Lower leg skin (tissue), 4 donors: Measurements from ENCODE around the gene ANKRD50. TPM values are rescaled to one million over a fixed set of nuclear protein-coding genes. Genes with fewer than 3 reads are reported as not detected.

Experiments used
- DNase-seq, 2 donors: peaks; one replicate each; pipeline ENCODE4 v3.0.0-alpha.2; 2019; ENCODE audit warnings: low spot score in 2 of 2
- H3K4me3 ChIP-seq: fragments of 200-600 bp; sonication (generic); 2 replicates; pipeline ENCODE4 v1.5.1; 2017; ENCODE audit warnings: mild to moderate bottlenecking, low read depth; ENCODE audit not compliant: poor library complexity, severe bottlenecking
- CTCF ChIP-seq, 3 donors: fragments of 450-650 bp; IDR thresholded peaks; one replicate each; pipeline ENCODE4 v1.5.1; 2016; ENCODE audit warnings: antibody characterized with exemption in 3 of 3, mild to moderate bottlenecking in 3 of 3, moderate library complexity in 2 of 3
- POLR2A ChIP-seq, 2 donors: fragments of 450-650 bp; IDR thresholded peaks; one replicate each; pipeline ENCODE4 v1.6.1; 2016 to 2017; ENCODE audit warnings: antibody characterized with exemption in 2 of 2, mild to moderate bottlenecking in 1 of 2, moderate library complexity in 1 of 2
- WGBS, 2 donors: methylation state at CpG; one replicate each; pipeline ENCODE4 v1.1.5; 2018; 5-methylcytosine and 5-hydroxymethylcytosine counted together
- intact Hi-C: fragments of 100-400 bp; cut with DNase I; formaldehyde crosslinking; loops from one replicate; pipeline ENCODE4 v1.15.0; 2023; ENCODE audit warnings: low total_unique reads
- total RNA-seq, 4 donors: library from RNA; depleted of rRNA; stranded (reverse); fragments of >200 nt; gene quantifications; one replicate each; pipeline ENCODE4 v1.1.0, GENCODE V29; 2016

The ANKRD50 gene
- total RNA-seq, 4 donors from 2014 or later: 21.8 to 26.4 (median 22.7) TPM

- intact Hi-C loops: no loop called here
- WGBS, 2 donors: 94 to 97% methylated on average over 27 to 30 of the region's 30 CpGs
- DNase-seq: no peak
- no peak overlapping the region for H3K4me3 ChIP-seq
- TF ChIP-seq POLR2A (IDR thresholded peaks at IDR 0.05) (no peak), CTCF (IDR thresholded peaks at IDR 0.05) (no peak)
Measured at GRCh38 chr4:124650614-124651013, 61.9 kb downstream of the ANKRD50 start.

GRCh38 chr4:124647599-124647998 is 64.9 kb downstream of the ANKRD50 start:
- intact Hi-C loops: no loop called here
- H3K4me3 ChIP-seq: no peak overlapping the region
- WGBS, 2 donors: 65 to 70% methylated on average over 2 of the region's 2 CpGs
- no peak for TF ChIP-seq CTCF (IDR thresholded peaks at IDR 0.05)
- TF ChIP-seq POLR2A (IDR thresholded peaks at IDR 0.05): no peak
- DNase-seq: no peak

- H3K4me3 ChIP-seq: no peak overlapping the region
- TF ChIP-seq POLR2A (IDR thresholded peaks at IDR 0.05) (no peak), CTCF (IDR thresholded peaks at IDR 0.05) (no peak)
- no peak for DNase-seq
- intact Hi-C loops: no loop called here
- 88 to 95% methylated on average over 3 of the region's 3 CpGs for WGBS, 2 donors
Measured at GRCh38 chr4:124644621-124645020, 67.9 kb downstream of the ANKRD50 start.

GRCh38 chr4:124642846-124643245 is 69.7 kb downstream of the ANKRD50 start:
- peak in 1 of 2 donors; percentile 19 for DNase-seq
- H3K4me3 ChIP-seq: no peak overlapping the region
- WGBS, 2 donors: 61 to 67% methylated on average over 3 of the region's 3 CpGs
- no peak for TF ChIP-seq POLR2A (IDR thresholded peaks at IDR 0.05)
- no peak for TF ChIP-seq CTCF (IDR thresholded peaks at IDR 0.05)
- intact Hi-C loops: no loop called here

- no peak for TF ChIP-seq CTCF (IDR thresholded peaks at IDR 0.05)
- no peak for TF ChIP-seq POLR2A (IDR thresholded peaks at IDR 0.05)
- peak in 1 of 2 donors; percentile 27 for DNase-seq
- H3K4me3 ChIP-seq: no peak overlapping the region
- intact Hi-C loops: no loop called here
- 46 to 58% methylated on average over 4 of the region's 4 CpGs for WGBS, 2 donors
Measured at GRCh38 chr4:124641715-124642381, 70.7 kb downstream of the ANKRD50 start.
